HepG2 (cell line): ENCODE results near the gene ARL15. TPM values are rescaled to one million over a fixed set of nuclear protein-coding genes. Genes with fewer than 3 reads are reported as not detected.
"Not testable (repeated sequence)": the region's sequence is repeated elsewhere in the genome, so short reads cannot be mapped to it uniquely, and the experiment has no call there.

Source experiments
- ATAC-seq: fragments of 200-7000 bp; cut with Tn5 transposase; 3 replicates; pipeline ENCODE4 v1.9.1; 2020; ENCODE audit warnings: mild to moderate bottlenecking, moderate library complexity
- BruUV-seq: library from RNA; stranded (reverse); fragments of 400-500 nt; replicated peaks from 2 replicates; lab custom pipeline; 2021; lab: Mats Ljungman, UMichigan
- CTCF ChIA-PET: fragments of 300-600 bp; formaldehyde crosslinking; extraction: SDS; loops from one replicate; lab custom pipeline; 2021; ENCODE audit warnings: low total read pairs, inconsistent platforms, low intra/inter-chr PET ratio; lab: Yijun Ruan, JAX
- POLR2A ChIA-PET: fragments of 350-600 bp; sonication (Branson Sonifier 250); formaldehyde crosslinking; loops from one replicate; lab custom pipeline; 2020; ENCODE audit warnings: antibody characterized with exemption, inconsistent platforms; lab: Yijun Ruan, JAX
- DNase-seq: peaks from one replicate; pipeline ENCODE4 v3.0.0-alpha.2; 2015; ENCODE audit warnings: low spot score
- FAIRE-seq: peaks from 3 replicates; lab custom pipeline; 2011; peaks lifted over from hg19 to GRCh38; lab: Jason Lieb, UNC
- H2AFZ ChIP-seq: one replicate; pipeline ENCODE4 v1.6.1; 2011; ENCODE audit warnings: low read length, inconsistent platforms
- H3K27ac ChIP-seq: fragments of 300-600 bp; 3 replicates; pipeline ENCODE4 v1.8.0; 2011; ENCODE audit warnings: mixed run types, mild to moderate bottlenecking, mixed read lengths, low read length, inconsistent platforms; ENCODE audit not compliant: insufficient read depth; ENCODE audit errors: extremely low read length
- H3K27me3 ChIP-seq, 2 experiments: fragments of 200-600 bp in 1 of 2; 2 replicates in 1 of 2; 3 replicates in 1 of 2; pipeline versions ENCODE4 v1.6.0 to v1.8.0; 2011; ENCODE audit warnings: low read length in 2 of 2, mild to moderate bottlenecking in 2 of 2, moderate library complexity in 2 of 2, inconsistent platforms in 1 of 2; ENCODE audit not compliant: insufficient read depth in 2 of 2, control insufficient read depth in 1 of 2
- H3K36me3 ChIP-seq, 2 experiments: fragments of 200-600 bp in 1 of 2; replicated peaks in 1 of 2; 2 replicates in 1 of 2; 3 replicates in 1 of 2; pipeline versions ENCODE4 v1.5.1 to v1.8.0; 2011; ENCODE audit warnings: low read length in 2 of 2, inconsistent platforms in 1 of 2; ENCODE audit not compliant: insufficient read depth in 2 of 2, control insufficient read depth in 1 of 2
- H3K4me1 ChIP-seq: 2 replicates; pipeline ENCODE4 v1.5.1; 2012; ENCODE audit warnings: low read length, inconsistent platforms; ENCODE audit not compliant: insufficient read depth
- H3K4me2 ChIP-seq: 2 replicates; pipeline ENCODE4 v1.6.0; 2011; ENCODE audit warnings: low read depth, low read length, inconsistent platforms
- H3K4me3 ChIP-seq, 3 experiments: fragments of 200-600 bp in 1 of 3; sonication (generic), shearing (Covaris generic) in 1 of 3; replicated peaks in 1 of 3; 2 replicates each; pipeline ENCODE4 v1.5.1; 2011 to 2016; ENCODE audit warnings: low read length in 3 of 3, inconsistent platforms in 2 of 3, low read depth in 2 of 3, mild to moderate bottlenecking in 2 of 3, control low read depth in 1 of 3, mixed read lengths in 1 of 3; ENCODE audit not compliant: insufficient read depth in 1 of 3
- H3K79me2 ChIP-seq: one replicate; pipeline ENCODE4 v1.6.1; 2011; ENCODE audit warnings: low read length, inconsistent platforms; ENCODE audit not compliant: insufficient read depth
- H3K9ac ChIP-seq: 2 replicates; pipeline ENCODE4 v1.6.0; 2011; ENCODE audit warnings: mild to moderate bottlenecking, low read depth, low read length, inconsistent platforms; ENCODE audit not compliant: insufficient read depth
- H3K9me3 ChIP-seq: 2 replicates; pipeline ENCODE4 v1.5.1; 2012; ENCODE audit warnings: mild to moderate bottlenecking, low read length
- H4K20me1 ChIP-seq: 2 replicates; pipeline ENCODE4 v1.6.0; 2011; ENCODE audit warnings: inconsistent platforms, mild to moderate bottlenecking, low read length, moderate library complexity; ENCODE audit not compliant: insufficient read depth
- FOXK2 ChIP-seq: fragments of 450-650 bp; IDR thresholded peaks from 2 replicates; pipeline ENCODE4 v1.6.1; 2016
- TEAD3 ChIP-seq: optimal IDR thresholded peaks from 2 replicates; pipeline ENCODE3; 2016; ENCODE audit warnings: borderline replicate concordance
- ZFP41 ChIP-seq: sonication (generic); formaldehyde crosslinking; IDR thresholded peaks from 2 replicates; pipeline ENCODE4 v1.4.0; 2020; ENCODE audit warnings: mild to moderate bottlenecking, missing genetic modification reagents, borderline replicate concordance
- ZNF317 ChIP-seq: sonication (generic); formaldehyde crosslinking; IDR thresholded peaks from 2 replicates; pipeline ENCODE4 v1.5.0; 2020; ENCODE audit warnings: mild to moderate bottlenecking, missing genetic modification reagents
- ZNF563 ChIP-seq: sonication (generic); formaldehyde crosslinking; IDR thresholded peaks from 2 replicates; pipeline ENCODE4 v1.8.0; 2022; ENCODE audit warnings: mild to moderate bottlenecking, moderate library complexity, missing genetic modification reagents
- ZNF567 ChIP-seq: sonication (generic); formaldehyde crosslinking; IDR thresholded peaks from 2 replicates; pipeline ENCODE4 v1.8.1; 2023; ENCODE audit warnings: mild to moderate bottlenecking, missing genetic modification reagents, borderline replicate concordance
- ZNF75D ChIP-seq: sonication (generic); formaldehyde crosslinking; IDR thresholded peaks from 2 replicates; pipeline ENCODE4 v1.8.1; 2023; ENCODE audit warnings: missing genetic modification reagents, mild to moderate bottlenecking, borderline replicate concordance
- ZNF879 ChIP-seq: sonication (generic); formaldehyde crosslinking; IDR thresholded peaks from 2 replicates; pipeline ENCODE4 v1.8.1; 2023; ENCODE audit warnings: missing genetic modification reagents
- WGBS: methylation state at CpG from one replicate; pipeline ENCODE4 v1.1.6; 2017; ENCODE audit warnings: low lambda C conversion rate; 5-methylcytosine and 5-hydroxymethylcytosine counted together
- in situ Hi-C: cut with HindIII; loops from 2 replicates; pipeline ENCODE4 v1.10.0; 2017; ENCODE audit warnings: low pct_unique_long_range_greater_than_20kb; ENCODE audit not compliant: extremely low pct_ligation_motif_present
- intact Hi-C: fragments of 100-400 bp; cut with micrococcal nuclease; formaldehyde crosslinking; loops from one replicate; pipeline ENCODE4 v1.10.0; 2022; ENCODE audit not compliant: unreplicated experiment
- microRNA counts: library from miRNA; unstranded; fragments of <30 nt; microRNA quantifications from one replicate; lab custom pipeline; 2015
- microRNA-seq: library from miRNA; unstranded; fragments of <30 nt; microRNA quantifications from one replicate; pipeline ENCODE4, GENCODE V29; 2020
- polyA plus RNA-seq, 8 experiments: library from polyadenylated mRNA; depleted of rRNA in 3 of 8; stranded (reverse) in 7 of 8; unstranded in 1 of 8; fragments of >200 nt; fragmentation: Illumina TruSeq in 4 of 8; extraction: Trizol in 4 of 8; gene quantifications; 2 replicates each; pipeline versions ENCODE4 v1.2.1 to v1.2.3, GENCODE V29; 2011 to 2016; ENCODE audit warnings: low read depth in 4 of 8, missing spikeins in 1 of 8, mixed read lengths in 1 of 8; ENCODE audit not compliant: insufficient read depth in 1 of 8
- small RNA-seq, 3 experiments: library from RNA; depleted of rRNA; stranded (forward); fragments of <200 nt; gene quantifications; one replicate each; pipeline ENCODE3, GENCODE V24; 2012; ENCODE audit warnings: low read depth in 2 of 3, low replicate concordance in 1 of 3; ENCODE audit not compliant: insufficient read length in 3 of 3, insufficient read depth in 2 of 3
- total RNA-seq, 5 experiments: library from RNA; depleted of rRNA; stranded (reverse); fragments of >200 nt; fragmentation: Illumina TruSeq; extraction: Trizol; gene quantifications; 2 replicates each; pipeline ENCODE4 v1.2.3, GENCODE V29; 2016; ENCODE audit warnings: low read depth in 1 of 5

Gene ARL15
- total and polyA plus RNA-seq, 2 of the 13 experiments (the other 11 are each of a cell fraction or from before 2014, with no cell fraction given): 2.5 to 7.7 TPM

DNA sequence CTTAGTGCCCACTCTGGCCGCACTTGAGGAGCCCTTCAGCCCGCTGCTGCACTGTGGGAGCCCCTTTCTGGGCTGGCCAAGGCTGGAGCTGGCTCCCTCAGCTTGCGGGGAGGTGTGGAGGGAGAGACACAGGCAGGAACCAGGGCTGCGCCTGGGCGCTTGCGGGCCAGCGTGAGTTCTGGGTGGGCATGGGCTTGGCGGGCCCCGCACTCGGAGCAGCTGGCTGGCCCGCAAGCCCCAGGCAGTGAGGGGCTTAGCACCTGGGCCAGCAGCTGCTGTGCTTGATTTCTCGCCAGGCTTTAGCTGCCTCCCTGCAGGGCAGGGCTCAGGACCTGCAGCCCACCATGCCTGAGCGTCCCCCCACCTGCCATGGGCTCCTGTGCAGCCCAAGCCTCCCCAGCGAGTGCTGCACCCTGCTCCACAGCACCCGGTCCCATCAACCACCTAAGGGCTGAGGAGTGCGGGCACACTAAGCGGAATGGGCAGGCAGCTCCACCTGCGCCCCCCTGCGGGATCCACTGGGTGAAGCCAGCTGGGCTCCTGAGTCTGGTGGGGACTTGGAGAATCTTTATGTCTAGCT, 473.4 kb downstream of the ARL15 start:
- H3K4me2 ChIP-seq, H3K9me3 ChIP-seq, intact Hi-C loops, H3K36me3 ChIP-seq, H3K4me1 ChIP-seq, H3K79me2 ChIP-seq, CTCF ChIA-PET, H3K9ac ChIP-seq, POLR2A ChIA-PET, DNase-seq, in situ Hi-C loops, FAIRE-seq, BruUV-seq, H2AFZ ChIP-seq, H3K27me3 ChIP-seq, H3K4me3 ChIP-seq, ATAC-seq, H3K27ac ChIP-seq, H4K20me1 ChIP-seq: not testable (repeated sequence)
- WGBS: 24% methylated on average over 6 of the region's 19 CpGs

GRCh38 chr5:53834500-53834899, 475.9 kb downstream of the ARL15 start:
- Histone ChIP-seq H3K9ac (no peak overlapping the region), H3K27me3 (no peaks in the 10 kb centered on the region; a peak in 1 of 5 replicates), H3K36me3 (no peaks in the 10 kb centered on the region), H3K4me3 (no peak overlapping the region), H3K27ac (no peak overlapping the region), H2AFZ (no peak overlapping the region), H3K4me1 (no peaks in the 10 kb centered on the region), H3K9me3 (no peaks in the 10 kb centered on the region), H3K79me2 (no peaks in the 10 kb centered on the region), H3K4me2 (no peak overlapping the region), H4K20me1 (no peaks in the 10 kb centered on the region)
- BruUV-seq: no TSS peak
- no peak for FAIRE-seq
- WGBS: 2% methylated on average over 4 of the region's 4 CpGs
- CTCF ChIA-PET: no interaction called here
- ATAC-seq: no peak
- in situ Hi-C loops: no loop called here
- TF ChIP-seq ZNF567 (CRISPR knock-in tag) (no peak), ZFP41 (CRISPR knock-in tag) (no peak), ZNF75D (CRISPR knock-in tag) (no peak), TEAD3 (CRISPR knock-in tag) (no peak), ZNF879 (CRISPR knock-in tag) (no peak), ZNF317 (CRISPR knock-in tag) (no peak), ZNF563 (CRISPR knock-in tag) (no peak), FOXK2 (no peak)
- intact Hi-C loops: no loop called here
- no peak for DNase-seq
- POLR2A ChIA-PET: no interaction called here

MicroRNAs within 50 kb of the gene (microRNA counts, 767-probe panel; counts per million panel counts)
- not detected for microRNA hsa-miR-581 (lab: Ali Mortazavi, UCI)

Small RNA genes lying within 50 kb of the gene (microRNA-seq; reads per million reads assigned to microRNA genes)
- not detected for gene MIR4459
- gene MIR581: 0.51 reads per million

Small RNA genes lying within 50 kb of the gene (small RNA-seq; reads per million reads assigned to genes)
- gene AC008873.1: 0 reads per million in 3 experiments
- 0 reads per million in 3 experiments for gene MIR4459
- gene MIR581: 0 reads per million in 3 experiments
- gene RNU6-272P: 0 reads per million in 3 experiments

Other genes starting within 250 kb of the ARL15 start
- gene HSPB3, start 145.1 kb upstream of the ARL15 start, total RNA-seq (2016; rRNA removed; fragmentation: Illumina TruSeq; extraction: Trizol): not detected in 2 replicates
- gene HSPB3, start 145.1 kb upstream of the ARL15 start, polyA plus RNA-seq (2011; rRNA removed): not detected in 2 replicates
- gene SNX18, start 207.2 kb upstream of the ARL15 start, total RNA-seq (2016; rRNA removed; fragmentation: Illumina TruSeq; extraction: Trizol): 6.0 and 6.2 TPM in 2 replicates
- 2.3 and 2.7 TPM in 2 replicates for gene SNX18, start 207.2 kb upstream of the ARL15 start, polyA plus RNA-seq (2011; rRNA removed)